SK-N-SH treated with all-trans-retinoic acid at 6 μM for 48 hours (cell line): ENCODE data around the gene TRIM8.

Experiments used
- ATAC-seq: fragments of 200-7000 bp; cut with Tn5 transposase; 3 replicates; pipeline ENCODE4 v1.9.1; 2020; ENCODE audit warnings: mild to moderate bottlenecking, moderate library complexity
- ARNTL ChIP-seq: fragments of 450-650 bp; formaldehyde crosslinking; IDR thresholded peaks from 2 replicates; pipeline ENCODE4 v1.5.0; 2020; ENCODE audit warnings: low read depth, mild to moderate bottlenecking, moderate library complexity, borderline replicate concordance
- BACH2 ChIP-seq: fragments of 250-450 bp; sonication (Bioruptor Pico); IDR thresholded peaks from 2 replicates; pipeline ENCODE4 v1.9.0; 2021; ENCODE audit warnings: mild to moderate bottlenecking, borderline replicate concordance
- CSDC2 ChIP-seq: fragments of 250-450 bp; sonication (Bioruptor Pico); IDR thresholded peaks from 2 replicates; pipeline ENCODE4 v1.5.0; 2020; ENCODE audit warnings: mild to moderate bottlenecking, moderate library complexity
- ESRRG ChIP-seq: fragments of 250-450 bp; sonication (Bioruptor Pico); IDR thresholded peaks from 2 replicates; pipeline ENCODE4 v1.6.1; 2021; ENCODE audit warnings: mild to moderate bottlenecking
- GLIS3 ChIP-seq: fragments of 250-450 bp; sonication (Bioruptor Pico); IDR thresholded peaks from 2 replicates; pipeline ENCODE4 v1.5.0; 2020; ENCODE audit warnings: mild to moderate bottlenecking, moderate library complexity
- ISL1 ChIP-seq: fragments of 250-450 bp; sonication (Bioruptor Pico); IDR thresholded peaks from 2 replicates; pipeline ENCODE4 v2.1.2; 2022; ENCODE audit warnings: mild to moderate bottlenecking, moderate library complexity
- OSR1 ChIP-seq: fragments of 250-450 bp; sonication (Bioruptor Pico); IDR thresholded peaks from 2 replicates; pipeline ENCODE4 v1.8.0; 2022; ENCODE audit warnings: moderate library complexity, mild to moderate bottlenecking, inconsistent platforms
- PPARA ChIP-seq: fragments of 250-450 bp; sonication (Bioruptor Pico); IDR thresholded peaks from 2 replicates; pipeline ENCODE4 v1.5.0; 2020; ENCODE audit warnings: mild to moderate bottlenecking, borderline replicate concordance
- RARB ChIP-seq: fragments of 250-450 bp; sonication (Bioruptor Pico); IDR thresholded peaks from 2 replicates; pipeline ENCODE4 v1.8.0; 2021; ENCODE audit warnings: mild to moderate bottlenecking, moderate library complexity
- SNAI2 ChIP-seq: fragments of 250-450 bp; sonication (Bioruptor Pico); IDR thresholded peaks from 2 replicates; pipeline ENCODE4 v1.5.0; 2020; ENCODE audit warnings: mild to moderate bottlenecking, moderate library complexity
- TOX ChIP-seq: fragments of 250-450 bp; sonication (Bioruptor Pico); IDR thresholded peaks from 2 replicates; pipeline ENCODE4 v1.8.0; 2021; ENCODE audit warnings: mild to moderate bottlenecking, moderate library complexity, borderline replicate concordance
- ZC3H10 ChIP-seq: fragments of 250-450 bp; sonication (Bioruptor Pico); IDR thresholded peaks from 2 replicates; pipeline ENCODE4 v1.5.1; 2021; ENCODE audit warnings: mild to moderate bottlenecking, moderate library complexity
- ZFP3 ChIP-seq: fragments of 250-450 bp; sonication (Bioruptor Pico); IDR thresholded peaks from 2 replicates; pipeline ENCODE4 v1.5.0; 2020; ENCODE audit warnings: mild to moderate bottlenecking, moderate library complexity
- ZFP30 ChIP-seq: fragments of 450-650 bp; formaldehyde crosslinking; IDR thresholded peaks from 2 replicates; pipeline ENCODE4 v1.5.0; 2022; ENCODE audit warnings: mild to moderate bottlenecking, moderate library complexity
- ZNF565 ChIP-seq: fragments of 450-650 bp; formaldehyde crosslinking; conservative IDR thresholded peaks from 2 replicates; pipeline ENCODE4 v1.5.0; 2020; ENCODE audit warnings: low read depth, mild to moderate bottlenecking, moderate library complexity
- ZNF70 ChIP-seq: fragments of 450-650 bp; formaldehyde crosslinking; IDR thresholded peaks from 2 replicates; pipeline ENCODE4 v1.5.0; 2020; ENCODE audit warnings: mild to moderate bottlenecking, moderate library complexity
- ZNF8 ChIP-seq: fragments of 450-650 bp; formaldehyde crosslinking; IDR thresholded peaks from 2 replicates; pipeline ENCODE4 v1.5.0; 2020; ENCODE audit warnings: mild to moderate bottlenecking, moderate library complexity
- TF ChIP-seq, protein P1 (sequence below): fragments of 250-450 bp; sonication (Bioruptor Pico); IDR thresholded peaks from 2 replicates; pipeline ENCODE4 v1.8.0; 2020; ENCODE audit warnings: mild to moderate bottlenecking, moderate library complexity, borderline replicate concordance
- TF ChIP-seq, protein P2 (sequence below): fragments of 250-450 bp; sonication (Bioruptor Pico); IDR thresholded peaks from 2 replicates; pipeline ENCODE4 v1.5.0; 2020; ENCODE audit warnings: mild to moderate bottlenecking, moderate library complexity
- TF ChIP-seq, protein P3 (sequence below): fragments of 250-450 bp; sonication (Bioruptor Pico); IDR thresholded peaks from 2 replicates; pipeline ENCODE4 v1.8.0; 2021; ENCODE audit warnings: low read depth, mild to moderate bottlenecking, moderate library complexity, borderline replicate concordance
- TF ChIP-seq, protein P4 (sequence below): fragments of 250-450 bp; sonication (Bioruptor Pico); IDR thresholded peaks from 2 replicates; pipeline ENCODE4 v1.5.1; 2020; ENCODE audit warnings: low read depth, mild to moderate bottlenecking, moderate library complexity

Gene TRIM8, protein sequence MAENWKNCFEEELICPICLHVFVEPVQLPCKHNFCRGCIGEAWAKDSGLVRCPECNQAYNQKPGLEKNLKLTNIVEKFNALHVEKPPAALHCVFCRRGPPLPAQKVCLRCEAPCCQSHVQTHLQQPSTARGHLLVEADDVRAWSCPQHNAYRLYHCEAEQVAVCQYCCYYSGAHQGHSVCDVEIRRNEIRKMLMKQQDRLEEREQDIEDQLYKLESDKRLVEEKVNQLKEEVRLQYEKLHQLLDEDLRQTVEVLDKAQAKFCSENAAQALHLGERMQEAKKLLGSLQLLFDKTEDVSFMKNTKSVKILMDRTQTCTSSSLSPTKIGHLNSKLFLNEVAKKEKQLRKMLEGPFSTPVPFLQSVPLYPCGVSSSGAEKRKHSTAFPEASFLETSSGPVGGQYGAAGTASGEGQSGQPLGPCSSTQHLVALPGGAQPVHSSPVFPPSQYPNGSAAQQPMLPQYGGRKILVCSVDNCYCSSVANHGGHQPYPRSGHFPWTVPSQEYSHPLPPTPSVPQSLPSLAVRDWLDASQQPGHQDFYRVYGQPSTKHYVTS

DNA sequence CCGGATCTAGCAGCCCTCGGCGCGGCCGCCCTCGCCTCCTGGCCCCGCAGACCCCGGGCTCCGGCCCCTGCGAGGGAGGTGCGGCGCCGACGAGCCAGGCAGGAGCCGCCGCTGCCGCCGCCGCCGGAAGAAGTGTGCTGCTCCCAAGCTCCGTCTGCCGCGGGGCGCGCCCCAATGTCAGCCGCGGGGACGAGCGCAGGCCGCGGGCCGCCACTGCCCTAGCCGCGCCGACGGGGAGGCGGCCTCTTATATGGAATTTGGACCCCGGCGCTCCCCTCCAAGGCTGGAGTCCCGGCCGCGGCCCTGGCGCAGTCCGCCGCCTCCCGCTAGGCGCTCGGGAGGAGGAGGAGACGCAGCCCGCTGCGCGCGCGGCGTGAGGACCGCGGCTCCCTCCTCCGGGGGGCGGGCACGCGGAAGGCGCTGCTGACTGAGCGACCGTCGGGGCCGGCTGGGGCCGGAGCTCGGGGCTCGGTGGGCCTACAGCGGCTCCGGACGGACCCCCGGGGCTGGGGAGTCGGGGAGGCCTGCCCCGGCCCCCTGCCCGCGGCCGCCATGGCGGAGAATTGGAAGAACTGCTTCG is at the start of gene TRIM8:
Gene TRIM8 (plus strand): TSS at position 414 of the 580 bp plus-strand sequence. CDS start 139 bp downstream, at position 553.
- ATAC-seq: no peak
- TF ChIP-seq ZFP3 (CRISPR knock-in tag) (no peak), OSR1 (no peak), GLIS3 (CRISPR knock-in tag) (no peak), ZNF565 (no peak), ESRRG (CRISPR knock-in tag) (no peak), ZFP30 (no peak), TOX (CRISPR knock-in tag) (no peak), ZNF70 (no peak), ZC3H10 (CRISPR knock-in tag) (no peak), ZNF8 (CRISPR knock-in tag) (no peak), PPARA (no peak)
- TF ChIP-seq, protein P1, sequence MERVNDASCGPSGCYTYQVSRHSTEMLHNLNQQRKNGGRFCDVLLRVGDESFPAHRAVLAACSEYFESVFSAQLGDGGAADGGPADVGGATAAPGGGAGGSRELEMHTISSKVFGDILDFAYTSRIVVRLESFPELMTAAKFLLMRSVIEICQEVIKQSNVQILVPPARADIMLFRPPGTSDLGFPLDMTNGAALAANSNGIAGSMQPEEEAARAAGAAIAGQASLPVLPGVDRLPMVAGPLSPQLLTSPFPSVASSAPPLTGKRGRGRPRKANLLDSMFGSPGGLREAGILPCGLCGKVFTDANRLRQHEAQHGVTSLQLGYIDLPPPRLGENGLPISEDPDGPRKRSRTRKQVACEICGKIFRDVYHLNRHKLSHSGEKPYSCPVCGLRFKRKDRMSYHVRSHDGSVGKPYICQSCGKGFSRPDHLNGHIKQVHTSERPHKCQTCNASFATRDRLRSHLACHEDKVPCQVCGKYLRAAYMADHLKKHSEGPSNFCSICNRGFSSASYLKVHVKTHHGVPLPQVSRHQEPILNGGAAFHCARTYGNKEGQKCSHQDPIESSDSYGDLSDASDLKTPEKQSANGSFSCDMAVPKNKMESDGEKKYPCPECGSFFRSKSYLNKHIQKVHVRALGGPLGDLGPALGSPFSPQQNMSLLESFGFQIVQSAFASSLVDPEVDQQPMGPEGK (CRISPR knock-in tag): no peak
- TF ChIP-seq, protein P2, sequence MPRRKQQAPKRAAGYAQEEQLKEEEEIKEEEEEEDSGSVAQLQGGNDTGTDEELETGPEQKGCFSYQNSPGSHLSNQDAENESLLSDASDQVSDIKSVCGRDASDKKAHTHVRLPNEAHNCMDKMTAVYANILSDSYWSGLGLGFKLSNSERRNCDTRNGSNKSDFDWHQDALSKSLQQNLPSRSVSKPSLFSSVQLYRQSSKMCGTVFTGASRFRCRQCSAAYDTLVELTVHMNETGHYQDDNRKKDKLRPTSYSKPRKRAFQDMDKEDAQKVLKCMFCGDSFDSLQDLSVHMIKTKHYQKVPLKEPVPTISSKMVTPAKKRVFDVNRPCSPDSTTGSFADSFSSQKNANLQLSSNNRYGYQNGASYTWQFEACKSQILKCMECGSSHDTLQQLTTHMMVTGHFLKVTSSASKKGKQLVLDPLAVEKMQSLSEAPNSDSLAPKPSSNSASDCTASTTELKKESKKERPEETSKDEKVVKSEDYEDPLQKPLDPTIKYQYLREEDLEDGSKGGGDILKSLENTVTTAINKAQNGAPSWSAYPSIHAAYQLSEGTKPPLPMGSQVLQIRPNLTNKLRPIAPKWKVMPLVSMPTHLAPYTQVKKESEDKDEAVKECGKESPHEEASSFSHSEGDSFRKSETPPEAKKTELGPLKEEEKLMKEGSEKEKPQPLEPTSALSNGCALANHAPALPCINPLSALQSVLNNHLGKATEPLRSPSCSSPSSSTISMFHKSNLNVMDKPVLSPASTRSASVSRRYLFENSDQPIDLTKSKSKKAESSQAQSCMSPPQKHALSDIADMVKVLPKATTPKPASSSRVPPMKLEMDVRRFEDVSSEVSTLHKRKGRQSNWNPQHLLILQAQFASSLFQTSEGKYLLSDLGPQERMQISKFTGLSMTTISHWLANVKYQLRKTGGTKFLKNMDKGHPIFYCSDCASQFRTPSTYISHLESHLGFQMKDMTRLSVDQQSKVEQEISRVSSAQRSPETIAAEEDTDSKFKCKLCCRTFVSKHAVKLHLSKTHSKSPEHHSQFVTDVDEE (CRISPR knock-in tag): no peak

DNA sequence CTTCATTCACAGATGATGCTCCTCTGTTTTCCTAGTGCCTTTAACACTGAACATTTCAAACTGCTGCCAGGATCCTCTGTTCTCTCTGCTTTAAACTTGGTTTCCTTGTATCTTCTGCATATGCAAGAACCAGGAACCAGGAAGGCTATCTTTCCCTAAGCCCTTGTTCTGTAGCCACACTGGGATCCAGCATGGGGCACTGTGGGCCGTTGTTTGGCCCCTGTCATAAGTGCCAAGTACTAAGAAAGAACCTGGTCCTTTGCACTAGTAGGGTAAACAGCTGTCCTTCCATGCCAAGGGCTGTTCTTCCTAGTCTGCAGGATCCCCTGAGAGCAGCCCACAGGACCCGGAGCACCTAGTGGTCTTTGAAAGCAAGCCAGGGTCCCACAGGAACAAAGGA is 49.0 kb upstream of the TRIM8 start:
- no peak for ATAC-seq
- TF ChIP-seq ESRRG (CRISPR knock-in tag): no peak
- TF ChIP-seq ISL1 (CRISPR knock-in tag): no peak
- TF ChIP-seq, protein P2 (CRISPR knock-in tag): no peak
- no peak for TF ChIP-seq PPARA
- no peak for TF ChIP-seq CSDC2 (CRISPR knock-in tag)
- TF ChIP-seq, protein P1 (CRISPR knock-in tag): no peak
- TF ChIP-seq GLIS3 (CRISPR knock-in tag): no peak
- no peak for TF ChIP-seq ARNTL (CRISPR knock-in tag)
- no peak for TF ChIP-seq ZNF565
- no peak for TF ChIP-seq ZFP3 (CRISPR knock-in tag)
- no peak for TF ChIP-seq TOX (CRISPR knock-in tag)
- TF ChIP-seq SNAI2: no peak
- TF ChIP-seq OSR1: no peak
- no peak for TF ChIP-seq ZNF70
- TF ChIP-seq, protein P3, sequence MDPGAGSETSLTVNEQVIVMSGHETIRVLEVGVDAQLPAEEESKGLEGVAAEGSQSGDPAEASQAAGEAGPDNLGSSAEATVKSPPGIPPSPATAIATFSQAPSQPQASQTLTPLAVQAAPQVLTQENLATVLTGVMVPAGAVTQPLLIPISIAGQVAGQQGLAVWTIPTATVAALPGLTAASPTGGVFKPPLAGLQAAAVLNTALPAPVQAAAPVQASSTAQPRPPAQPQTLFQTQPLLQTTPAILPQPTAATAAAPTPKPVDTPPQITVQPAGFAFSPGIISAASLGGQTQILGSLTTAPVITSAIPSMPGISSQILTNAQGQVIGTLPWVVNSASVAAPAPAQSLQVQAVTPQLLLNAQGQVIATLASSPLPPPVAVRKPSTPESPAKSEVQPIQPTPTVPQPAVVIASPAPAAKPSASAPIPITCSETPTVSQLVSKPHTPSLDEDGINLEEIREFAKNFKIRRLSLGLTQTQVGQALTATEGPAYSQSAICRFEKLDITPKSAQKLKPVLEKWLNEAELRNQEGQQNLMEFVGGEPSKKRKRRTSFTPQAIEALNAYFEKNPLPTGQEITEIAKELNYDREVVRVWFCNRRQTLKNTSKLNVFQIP: no peak
- no peak for TF ChIP-seq BACH2 (CRISPR knock-in tag)
- TF ChIP-seq, protein P4, sequence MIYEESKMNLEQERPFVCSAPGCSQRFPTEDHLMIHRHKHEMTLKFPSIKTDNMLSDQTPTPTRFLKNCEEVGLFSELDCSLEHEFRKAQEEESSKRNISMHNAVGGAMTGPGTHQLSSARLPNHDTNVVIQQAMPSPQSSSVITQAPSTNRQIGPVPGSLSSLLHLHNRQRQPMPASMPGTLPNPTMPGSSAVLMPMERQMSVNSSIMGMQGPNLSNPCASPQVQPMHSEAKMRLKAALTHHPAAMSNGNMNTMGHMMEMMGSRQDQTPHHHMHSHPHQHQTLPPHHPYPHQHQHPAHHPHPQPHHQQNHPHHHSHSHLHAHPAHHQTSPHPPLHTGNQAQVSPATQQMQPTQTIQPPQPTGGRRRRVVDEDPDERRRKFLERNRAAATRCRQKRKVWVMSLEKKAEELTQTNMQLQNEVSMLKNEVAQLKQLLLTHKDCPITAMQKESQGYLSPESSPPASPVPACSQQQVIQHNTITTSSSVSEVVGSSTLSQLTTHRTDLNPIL (CRISPR knock-in tag): no peak
- TF ChIP-seq ZFP30: no peak
- TF ChIP-seq RARB (CRISPR knock-in tag): no peak
